Measurements from ENCODE around the gene LMTK3.

The LMTK3 gene

GRCh38 chr19:48452289-48453190, 59.1 kb downstream of the LMTK3 start:
- POLR2A ChIA-PET, result no interaction called here
- DNase-seq (ENCODE audit: extremely low spot score), result no peak
- TF ChIP-seq, protein P1, sequence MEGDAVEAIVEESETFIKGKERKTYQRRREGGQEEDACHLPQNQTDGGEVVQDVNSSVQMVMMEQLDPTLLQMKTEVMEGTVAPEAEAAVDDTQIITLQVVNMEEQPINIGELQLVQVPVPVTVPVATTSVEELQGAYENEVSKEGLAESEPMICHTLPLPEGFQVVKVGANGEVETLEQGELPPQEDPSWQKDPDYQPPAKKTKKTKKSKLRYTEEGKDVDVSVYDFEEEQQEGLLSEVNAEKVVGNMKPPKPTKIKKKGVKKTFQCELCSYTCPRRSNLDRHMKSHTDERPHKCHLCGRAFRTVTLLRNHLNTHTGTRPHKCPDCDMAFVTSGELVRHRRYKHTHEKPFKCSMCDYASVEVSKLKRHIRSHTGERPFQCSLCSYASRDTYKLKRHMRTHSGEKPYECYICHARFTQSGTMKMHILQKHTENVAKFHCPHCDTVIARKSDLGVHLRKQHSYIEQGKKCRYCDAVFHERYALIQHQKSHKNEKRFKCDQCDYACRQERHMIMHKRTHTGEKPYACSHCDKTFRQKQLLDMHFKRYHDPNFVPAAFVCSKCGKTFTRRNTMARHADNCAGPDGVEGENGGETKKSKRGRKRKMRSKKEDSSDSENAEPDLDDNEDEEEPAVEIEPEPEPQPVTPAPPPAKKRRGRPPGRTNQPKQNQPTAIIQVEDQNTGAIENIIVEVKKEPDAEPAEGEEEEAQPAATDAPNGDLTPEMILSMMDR (IDR thresholded peaks at IDR 0.05; ENCODE audit: control extremely low read depth, extremely low read depth, low read depth, missing control alignments), result no peak
- CTCF ChIA-PET, result no interaction called here

GRCh38 chr19:48451624-48452023, 60.0 kb downstream of the LMTK3 start:
- TF ChIP-seq, protein P1 (IDR thresholded peaks at IDR 0.05; ENCODE audit: control extremely low read depth, extremely low read depth, low read depth, missing control alignments), result no peak
- CTCF ChIA-PET, result interaction anchor here (0.9 kb wide), 2 partner anchors 11 to 38 kb away, joined by 3 read pairs; no protein-coding TSS in a partner anchor
- DNase-seq (ENCODE audit: extremely low spot score), result no peak
- POLR2A ChIA-PET, result no interaction called here

DNA sequence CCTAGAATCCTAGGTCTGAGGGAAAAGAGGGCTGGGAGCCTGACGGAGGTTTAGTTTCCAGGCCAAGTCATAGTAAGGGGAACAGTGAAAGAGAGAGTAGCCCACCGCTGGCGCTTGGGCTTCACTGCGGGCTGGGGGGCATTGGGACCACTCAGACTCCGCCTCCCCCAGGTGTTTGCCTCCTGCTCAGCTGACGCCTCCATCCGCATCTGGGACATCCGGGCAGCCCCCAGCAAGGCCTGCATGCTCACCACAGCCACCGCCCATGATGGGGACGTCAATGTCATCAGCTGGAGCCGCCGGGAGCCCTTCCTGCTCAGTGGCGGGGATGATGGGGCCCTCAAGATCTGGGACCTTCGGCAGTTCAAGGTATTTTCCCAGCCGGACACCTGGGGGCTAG, 60.8 kb downstream of the LMTK3 start:
- TF ChIP-seq, protein P1 (IDR thresholded peaks at IDR 0.05; ENCODE audit: control extremely low read depth, extremely low read depth, low read depth, missing control alignments), result no peak
- ChIA-PET CTCF (interaction anchor here (0.9 kb wide), 2 partner anchors 12 to 39 kb away, joined by 3 read pairs; no protein-coding TSS in a partner anchor), POLR2A (no interaction called here)
- DNase-seq (ENCODE audit: extremely low spot score), result no peak

DNA sequence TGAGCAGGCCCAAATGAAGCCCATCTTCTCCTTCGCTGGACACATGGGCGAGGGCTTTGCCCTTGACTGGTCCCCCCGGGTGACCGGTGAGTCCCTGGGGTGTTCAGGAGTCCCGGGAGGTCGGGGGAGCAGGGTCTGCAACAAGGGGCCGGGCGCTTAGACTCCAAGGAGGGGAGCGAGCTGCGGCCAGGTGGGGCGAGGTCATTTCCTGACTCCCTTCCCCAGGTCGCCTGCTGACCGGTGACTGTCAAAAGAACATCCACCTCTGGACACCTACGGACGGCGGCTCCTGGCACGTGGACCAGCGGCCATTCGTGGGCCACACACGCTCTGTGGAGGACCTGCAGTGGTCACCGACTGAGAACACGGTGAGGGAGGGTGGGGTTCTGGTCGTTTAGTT, 61.2 kb downstream of the LMTK3 start:
- DNase-seq (ENCODE audit: extremely low spot score), result no peak
- TF ChIP-seq, protein P1 (IDR thresholded peaks at IDR 0.05; ENCODE audit: control extremely low read depth, extremely low read depth, low read depth, missing control alignments), result no peak
- POLR2A ChIA-PET, result no interaction called here
- CTCF ChIA-PET, result no interaction called here

DNA sequence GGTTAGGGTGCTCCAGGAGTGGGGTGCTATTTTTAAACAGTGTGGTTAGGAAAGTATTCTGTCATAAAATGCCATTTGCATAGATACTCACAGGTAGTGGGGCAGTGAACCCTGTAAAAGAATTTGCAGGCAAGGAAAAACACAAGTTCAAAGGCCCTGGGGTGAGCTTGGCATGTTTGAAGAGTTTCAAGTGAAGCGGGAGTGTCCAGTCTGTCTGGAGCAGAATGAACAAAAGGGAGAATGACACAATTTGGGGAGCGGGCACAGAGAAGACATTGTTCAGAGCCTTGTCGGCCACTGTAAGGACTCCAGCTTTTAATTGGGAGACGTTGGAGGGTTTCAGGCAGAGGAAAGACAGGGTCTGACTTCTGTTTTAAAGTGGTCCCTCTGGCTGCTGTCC, 63.1 kb downstream of the LMTK3 start:
- DNase-seq (ENCODE audit: extremely low spot score), result no peak
- ChIA-PET POLR2A (no interaction called here), CTCF (interaction anchor here (1.1 to 1.5 kb wide), 2 partner anchors 41 to 394 kb away, joined by 3 to 5 read pairs; no protein-coding TSS in a partner anchor)
- TF ChIP-seq, protein P1 (IDR thresholded peaks at IDR 0.05; ENCODE audit: control extremely low read depth, extremely low read depth, low read depth, missing control alignments), result no peak

DNA sequence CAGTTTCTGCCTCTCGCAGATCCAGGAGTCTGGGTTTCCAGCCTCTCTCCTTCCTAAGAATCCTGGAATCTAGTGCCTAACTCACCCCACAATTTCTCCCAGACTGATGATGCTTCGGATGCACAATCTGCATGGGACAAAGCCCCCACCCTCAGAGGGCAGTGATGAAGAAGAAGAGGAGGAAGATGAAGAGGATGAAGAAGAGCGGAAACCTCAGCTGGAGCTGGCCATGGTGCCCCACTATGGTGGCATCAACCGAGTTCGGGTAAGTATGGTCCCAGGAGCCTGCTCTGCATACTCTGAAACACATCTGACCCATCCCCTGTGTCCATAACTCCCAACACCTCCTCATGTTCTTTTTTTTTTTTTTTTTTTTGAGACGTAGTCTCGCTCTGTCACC, 65.1 kb downstream of the LMTK3 start:
- DNase-seq (ENCODE audit: extremely low spot score), result no peak
- TF ChIP-seq, protein P1 (IDR thresholded peaks at IDR 0.05; ENCODE audit: control extremely low read depth, extremely low read depth, low read depth, missing control alignments), result no peak
- POLR2A ChIA-PET, result no interaction called here
- CTCF ChIA-PET, result interaction anchor here (1.3 to 1.6 kb wide), 2 partner anchors 113 to 138 kb away, joined by 3 to 4 read pairs; no protein-coding TSS in a partner anchor

Data from GM10248 (cell line).